ENCODE data around the gene CELF4.

Gene CELF4

GRCh38 chr18:37545461-37546271, 19.9 kb downstream of the CELF4 start:
- peaks cover 10% of the 10 kb centered on the region for H3K27me3 ChIP-seq (ENCODE audit: insufficient read depth, poor library complexity, severe bottlenecking)
- H3K4me3 ChIP-seq (replicated peaks; ENCODE audit: insufficient read depth, low read length), result no peak overlapping the region
- no peak overlapping the region for H3K27ac ChIP-seq (replicated peaks)
- DNase-seq (ENCODE audit: low read depth in 1 of 2, low spot score in 1 of 2), result no peak
- no peak for TF ChIP-seq GABPA (IDR thresholded peaks at IDR 0.05; ENCODE audit: low read depth)
- no peak for TF ChIP-seq SPI1 (IDR thresholded peaks at IDR 0.05; ENCODE audit: borderline replicate concordance, low read depth)
- TF ChIP-seq POLR2AphosphoS5 (IDR thresholded peaks at IDR 0.05; ENCODE audit: low read depth), result no peak
- no peak for TF ChIP-seq CTCF (IDR thresholded peaks at IDR 0.05; ENCODE audit: insufficient read depth, low read length)
- TF ChIP-seq REST (IDR thresholded peaks at IDR 0.05; ENCODE audit: insufficient replicate concordance, low read depth), result no peak

DNA sequence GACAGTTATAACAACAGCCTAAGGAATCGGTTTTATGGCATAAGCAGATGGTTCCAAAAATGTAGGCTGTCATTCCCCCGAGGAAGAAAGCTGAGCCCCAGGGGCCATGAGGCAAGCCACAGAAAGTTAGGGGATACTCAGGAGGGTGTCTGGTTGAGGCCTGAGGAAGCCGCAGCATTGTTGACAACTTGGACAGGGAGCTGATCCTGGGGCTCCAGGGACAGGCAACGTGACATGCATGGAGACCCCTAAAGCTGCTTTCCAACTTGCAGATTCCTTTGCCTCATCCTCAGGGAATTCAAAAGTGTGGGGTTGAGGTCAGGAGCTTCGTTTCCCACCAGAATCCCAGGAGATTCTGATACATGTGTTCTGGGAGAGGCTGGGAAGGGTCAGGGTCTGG, 20.9 kb downstream of the CELF4 start:
- H3K4me3 ChIP-seq (replicated peaks; ENCODE audit: insufficient read depth, low read length), result no peak overlapping the region
- no peak overlapping the region for H3K27ac ChIP-seq (replicated peaks)
- TF ChIP-seq CTCF (IDR thresholded peaks at IDR 0.05; ENCODE audit: insufficient read depth, low read length) (no peak), SPI1 (IDR thresholded peaks at IDR 0.05; ENCODE audit: borderline replicate concordance, low read depth) (no peak), REST (IDR thresholded peaks at IDR 0.05; ENCODE audit: insufficient replicate concordance, low read depth) (no peak), GABPA (IDR thresholded peaks at IDR 0.05; ENCODE audit: low read depth) (no peak), POLR2AphosphoS5 (IDR thresholded peaks at IDR 0.05; ENCODE audit: low read depth) (no peak)
- no peak for DNase-seq (ENCODE audit: low read depth in 1 of 2, low spot score in 1 of 2)
- peaks cover 18% of the 10 kb centered on the region for H3K27me3 ChIP-seq (ENCODE audit: insufficient read depth, poor library complexity, severe bottlenecking)

DNA sequence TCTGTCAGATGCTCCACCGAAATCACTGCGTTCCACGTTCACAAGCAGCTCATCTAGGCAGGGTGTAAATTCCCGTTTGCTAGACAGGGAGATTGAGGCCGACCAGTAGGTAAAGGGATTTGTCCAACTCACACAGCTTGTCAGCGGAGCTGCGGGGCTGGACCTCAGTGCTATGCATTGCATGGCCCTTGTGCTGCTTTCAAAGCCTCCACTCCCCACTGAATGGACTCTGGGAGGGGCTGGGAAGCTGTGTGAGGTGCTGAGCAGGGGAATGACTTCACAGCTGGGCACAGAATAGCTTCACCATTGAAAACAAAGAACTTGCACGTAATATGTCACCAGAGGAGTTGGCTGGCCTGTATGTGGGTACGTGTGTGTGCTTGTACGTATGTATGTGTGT, 21.4 kb downstream of the CELF4 start:
- TF ChIP-seq CTCF (IDR thresholded peaks at IDR 0.05; ENCODE audit: insufficient read depth, low read length) (no peak), POLR2AphosphoS5 (IDR thresholded peaks at IDR 0.05; ENCODE audit: low read depth) (no peak), SPI1 (IDR thresholded peaks at IDR 0.05; ENCODE audit: borderline replicate concordance, low read depth) (no peak), GABPA (IDR thresholded peaks at IDR 0.05; ENCODE audit: low read depth) (no peak), REST (IDR thresholded peaks at IDR 0.05; ENCODE audit: insufficient replicate concordance, low read depth) (no peak)
- Histone ChIP-seq H3K27me3 (ENCODE audit: insufficient read depth, poor library complexity, severe bottlenecking) (peaks cover 23% of the 10 kb centered on the region), H3K4me3 (replicated peaks; ENCODE audit: insufficient read depth, low read length) (no peak overlapping the region), H3K27ac (replicated peaks) (no peak overlapping the region)
- no peak for DNase-seq (ENCODE audit: low read depth in 1 of 2, low spot score in 1 of 2)
